ENCODE measurements around the gene EVI5. TPM values are rescaled to one million over a fixed set of nuclear protein-coding genes. Genes with fewer than 3 reads are reported as not detected.

EVI5 gene
- total and polyA plus RNA-seq, 10 of the 15 experiments (the other 5 are each of a cell fraction or from before 2014, with no cell fraction given), result 0.27 to 6.8 (median 1.7) TPM

DNA sequence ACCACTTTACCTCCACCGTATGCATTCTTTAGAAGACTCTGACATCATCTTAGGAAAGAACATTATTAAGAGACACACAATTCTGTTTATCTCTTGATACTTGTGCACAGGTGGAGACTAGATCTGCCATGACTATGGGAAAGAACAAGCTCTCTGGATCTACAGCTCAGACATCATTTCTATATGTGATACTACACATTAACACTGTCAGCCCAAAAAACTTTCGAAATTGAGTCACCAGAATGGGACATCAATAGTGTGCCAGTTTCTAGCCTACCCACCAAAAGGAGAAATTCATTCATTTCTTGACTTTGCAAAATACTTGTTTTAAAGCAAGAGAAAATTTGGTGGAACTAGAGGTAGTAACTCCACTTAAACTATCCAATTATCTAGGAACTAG is 6.0 kb upstream of the EVI5 start:
- ATAC-seq (peak; percentile 18; the same call in 1 of the 3 replicates), FAIRE-seq (no peak), DNase-seq (ENCODE audit: low read depth, low spot score) (no peak)
- ChIA-PET CTCF (interaction anchor here (0.5 to 2.2 kb wide), 7 partner anchors 25 to 1977 kb away, joined by 3 to 6 read pairs (median 3); no protein-coding TSS in a partner anchor), SMC1A (ENCODE audit: uncharacterized antibody, unreplicated experiment) (interaction anchor here (0.6 to 1.6 kb wide), 9 partner anchors 22 to 551 kb away, joined by 3 to 4 read pairs (median 3); no protein-coding TSS in a partner anchor), RAD21 (ENCODE audit: unreplicated experiment) (interaction anchor here (2.2 kb wide), 1 partner anchor 28 kb away, joined by 7 read pairs; no protein-coding TSS in a partner anchor), POLR2A (no interaction called here)
- no peak overlapping the region for H3K27ac ChIP-seq (ENCODE audit: control insufficient read depth, insufficient read depth)
- no peak overlapping the region for H3K9ac ChIP-seq (ENCODE audit: control insufficient read depth, insufficient read depth, low read length)
- H2AFZ ChIP-seq (ENCODE audit: control insufficient read depth, low read depth, low read length), result no peak overlapping the region
- in situ Hi-C loops (cut with MboI), result no loop called here
- no peaks in the 10 kb centered on the region for H3K36me3 ChIP-seq (ENCODE audit: control insufficient read depth in 2 of 2, insufficient read depth in 2 of 2, low read length in 1 of 2)
- peaks cover 0 to 5% of the 10 kb centered on the region in 2 experiments; a peak in 2 of 4 replicates for H3K27me3 ChIP-seq (replicated peaks in 1 of 2; ENCODE audit: control insufficient read depth in 2 of 2, insufficient read depth in 2 of 2, low read length in 1 of 2)
- WGBS (ENCODE audit: insufficient coverage, insufficient replicate concordance, low lambda C conversion rate, missing lambda C conversion rate), result 13% methylated on average over 2 of the region's 2 CpGs
- no peaks in the 10 kb centered on the region for H3K79me2 ChIP-seq (ENCODE audit: control insufficient read depth, insufficient read depth, low read length)
- H3K4me3 ChIP-seq, result no peak overlapping the region
- no TSS peak for BruUV-seq (replicated peaks)
- no peaks in the 10 kb centered on the region for H3K9me3 ChIP-seq (replicated peaks; ENCODE audit: control insufficient read depth, insufficient read depth, low read length)
- intact Hi-C loops (cut with micrococcal nuclease; ENCODE audit: unreplicated experiment), result no loop called here
- H4K20me1 ChIP-seq (ENCODE audit: control insufficient read depth, insufficient read depth), result no peaks in the 10 kb centered on the region
- no peaks in the 10 kb centered on the region for H3K4me1 ChIP-seq (ENCODE audit: control insufficient read depth, insufficient read depth, low read length)
- no peak overlapping the region for H3K4me2 ChIP-seq (ENCODE audit: control insufficient read depth, insufficient read depth)
- no peak for TF ChIP-seq YBX1 (IDR thresholded peaks at IDR 0.05)
- TF ChIP-seq ZBTB33 (IDR thresholded peaks at IDR 0.05), result no peak
- TF ChIP-seq TBL1XR1 (IDR thresholded peaks at IDR 0.05; ENCODE audit: low read depth, low read length), result no peak
- TF ChIP-seq, protein P1, sequence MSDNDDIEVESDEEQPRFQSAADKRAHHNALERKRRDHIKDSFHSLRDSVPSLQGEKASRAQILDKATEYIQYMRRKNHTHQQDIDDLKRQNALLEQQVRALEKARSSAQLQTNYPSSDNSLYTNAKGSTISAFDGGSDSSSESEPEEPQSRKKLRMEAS (IDR thresholded peaks at IDR 0.05; ENCODE audit: low read depth, low read length), result no peak

DNA sequence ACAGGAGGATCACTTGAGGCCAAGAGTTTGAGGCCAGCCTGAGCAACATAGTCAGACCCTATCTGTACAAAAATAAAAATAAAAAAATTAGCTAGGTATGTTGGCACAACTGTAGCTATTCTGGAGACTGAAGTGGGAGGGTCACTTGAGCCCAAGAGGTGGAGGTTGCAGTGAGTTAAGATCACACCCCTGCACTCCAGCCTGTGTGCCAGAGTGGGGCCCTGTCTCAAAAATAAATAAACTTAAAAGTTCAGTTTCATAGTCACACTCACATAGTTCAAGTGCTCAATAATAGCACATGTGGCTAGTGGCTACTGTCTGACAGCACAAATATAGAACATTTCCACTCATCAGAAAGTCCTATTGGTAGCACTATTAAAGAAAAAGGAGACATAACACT is 5.2 kb upstream of the EVI5 start:
- Histone ChIP-seq H3K9me3 (replicated peaks; ENCODE audit: control insufficient read depth, insufficient read depth, low read length) (no peaks in the 10 kb centered on the region), H3K36me3 (ENCODE audit: control insufficient read depth in 2 of 2, insufficient read depth in 2 of 2, low read length in 1 of 2) (no peaks in the 10 kb centered on the region), H3K4me1 (ENCODE audit: control insufficient read depth, insufficient read depth, low read length) (no peaks in the 10 kb centered on the region), H3K79me2 (ENCODE audit: control insufficient read depth, insufficient read depth, low read length) (no peaks in the 10 kb centered on the region), H3K4me2 (ENCODE audit: control insufficient read depth, insufficient read depth) (no peak overlapping the region), H3K27ac (ENCODE audit: control insufficient read depth, insufficient read depth) (no peak overlapping the region), H2AFZ (ENCODE audit: control insufficient read depth, low read depth, low read length) (no peak overlapping the region), H3K4me3 (no peak overlapping the region), H3K27me3 (replicated peaks in 1 of 2; ENCODE audit: control insufficient read depth in 2 of 2, insufficient read depth in 2 of 2, low read length in 1 of 2) (peaks cover 0 to 5% of the 10 kb centered on the region in 2 experiments; a peak in 2 of 4 replicates), H4K20me1 (ENCODE audit: control insufficient read depth, insufficient read depth) (no peaks in the 10 kb centered on the region), H3K9ac (ENCODE audit: control insufficient read depth, insufficient read depth, low read length) (no peak overlapping the region)
- DNase-seq (ENCODE audit: low read depth, low spot score), result no peak
- in situ Hi-C loops (cut with MboI) (no loop called here), intact Hi-C loops (cut with micrococcal nuclease; ENCODE audit: unreplicated experiment) (no loop called here)
- CTCF ChIA-PET, result interaction anchor here (0.9 to 1.4 kb wide), 2 partner anchors 28 to 31 kb away, joined by 3 to 5 read pairs; no protein-coding TSS in a partner anchor
- FAIRE-seq, result no peak
- RAD21 ChIA-PET (ENCODE audit: unreplicated experiment), result no interaction called here
- POLR2A ChIA-PET, result no interaction called here
- SMC1A ChIA-PET (ENCODE audit: uncharacterized antibody, unreplicated experiment), result interaction anchor here (0.6 to 1.1 kb wide), 5 partner anchors 27 to 231 kb away, joined by 3 to 4 read pairs (median 3); no protein-coding TSS in a partner anchor
- no TSS peak for BruUV-seq (replicated peaks)
- no peak for ATAC-seq
- no peak for TF ChIP-seq CREB1 (IDR thresholded peaks at IDR 0.05; ENCODE audit: low read depth)
- no peak for TF ChIP-seq SMC3 (IDR thresholded peaks at IDR 0.05; ENCODE audit: borderline replicate concordance, low read length)
- TF ChIP-seq SMAD1 (IDR thresholded peaks at IDR 0.05; ENCODE audit: low read depth, partially characterized antibody), result no peak
- no peak for TF ChIP-seq POLR2A (IDR thresholded peaks at IDR 0.05; ENCODE audit: low read depth, low read length)
- TF ChIP-seq, protein P2, sequence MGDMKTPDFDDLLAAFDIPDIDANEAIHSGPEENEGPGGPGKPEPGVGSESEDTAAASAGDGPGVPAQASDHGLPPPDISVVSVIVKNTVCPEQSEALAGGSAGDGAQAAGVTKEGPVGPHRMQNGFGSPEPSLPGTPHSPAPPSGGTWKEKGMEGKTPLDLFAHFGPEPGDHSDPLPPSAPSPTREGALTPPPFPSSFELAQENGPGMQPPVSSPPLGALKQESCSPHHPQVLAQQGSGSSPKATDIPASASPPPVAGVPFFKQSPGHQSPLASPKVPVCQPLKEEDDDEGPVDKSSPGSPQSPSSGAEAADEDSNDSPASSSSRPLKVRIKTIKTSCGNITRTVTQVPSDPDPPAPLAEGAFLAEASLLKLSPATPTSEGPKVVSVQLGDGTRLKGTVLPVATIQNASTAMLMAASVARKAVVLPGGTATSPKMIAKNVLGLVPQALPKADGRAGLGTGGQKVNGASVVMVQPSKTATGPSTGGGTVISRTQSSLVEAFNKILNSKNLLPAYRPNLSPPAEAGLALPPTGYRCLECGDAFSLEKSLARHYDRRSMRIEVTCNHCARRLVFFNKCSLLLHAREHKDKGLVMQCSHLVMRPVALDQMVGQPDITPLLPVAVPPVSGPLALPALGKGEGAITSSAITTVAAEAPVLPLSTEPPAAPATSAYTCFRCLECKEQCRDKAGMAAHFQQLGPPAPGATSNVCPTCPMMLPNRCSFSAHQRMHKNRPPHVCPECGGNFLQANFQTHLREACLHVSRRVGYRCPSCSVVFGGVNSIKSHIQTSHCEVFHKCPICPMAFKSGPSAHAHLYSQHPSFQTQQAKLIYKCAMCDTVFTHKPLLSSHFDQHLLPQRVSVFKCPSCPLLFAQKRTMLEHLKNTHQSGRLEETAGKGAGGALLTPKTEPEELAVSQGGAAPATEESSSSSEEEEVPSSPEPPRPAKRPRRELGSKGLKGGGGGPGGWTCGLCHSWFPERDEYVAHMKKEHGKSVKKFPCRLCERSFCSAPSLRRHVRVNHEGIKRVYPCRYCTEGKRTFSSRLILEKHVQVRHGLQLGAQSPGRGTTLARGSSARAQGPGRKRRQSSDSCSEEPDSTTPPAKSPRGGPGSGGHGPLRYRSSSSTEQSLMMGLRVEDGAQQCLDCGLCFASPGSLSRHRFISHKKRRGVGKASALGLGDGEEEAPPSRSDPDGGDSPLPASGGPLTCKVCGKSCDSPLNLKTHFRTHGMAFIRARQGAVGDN (IDR thresholded peaks at IDR 0.05), result no peak
- no peak for TF ChIP-seq FOXM1 (IDR thresholded peaks at IDR 0.05; ENCODE audit: low read depth, low read length)
- TF ChIP-seq, protein P3, sequence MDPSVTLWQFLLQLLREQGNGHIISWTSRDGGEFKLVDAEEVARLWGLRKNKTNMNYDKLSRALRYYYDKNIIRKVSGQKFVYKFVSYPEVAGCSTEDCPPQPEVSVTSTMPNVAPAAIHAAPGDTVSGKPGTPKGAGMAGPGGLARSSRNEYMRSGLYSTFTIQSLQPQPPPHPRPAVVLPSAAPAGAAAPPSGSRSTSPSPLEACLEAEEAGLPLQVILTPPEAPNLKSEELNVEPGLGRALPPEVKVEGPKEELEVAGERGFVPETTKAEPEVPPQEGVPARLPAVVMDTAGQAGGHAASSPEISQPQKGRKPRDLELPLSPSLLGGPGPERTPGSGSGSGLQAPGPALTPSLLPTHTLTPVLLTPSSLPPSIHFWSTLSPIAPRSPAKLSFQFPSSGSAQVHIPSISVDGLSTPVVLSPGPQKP (IDR thresholded peaks at IDR 0.05; ENCODE audit: low read depth, low read length), result no peak
